GM21390 (cell line): ENCODE results near the gene TKTL1.

ENCODE experiments used
- ATAC-seq: cut with Tn5 transposase; IDR thresholded peaks from one replicate; pipeline ENCODE4 v1.9.1; 2021; ENCODE audit not compliant: unreplicated experiment

Gene TKTL1

DNA sequence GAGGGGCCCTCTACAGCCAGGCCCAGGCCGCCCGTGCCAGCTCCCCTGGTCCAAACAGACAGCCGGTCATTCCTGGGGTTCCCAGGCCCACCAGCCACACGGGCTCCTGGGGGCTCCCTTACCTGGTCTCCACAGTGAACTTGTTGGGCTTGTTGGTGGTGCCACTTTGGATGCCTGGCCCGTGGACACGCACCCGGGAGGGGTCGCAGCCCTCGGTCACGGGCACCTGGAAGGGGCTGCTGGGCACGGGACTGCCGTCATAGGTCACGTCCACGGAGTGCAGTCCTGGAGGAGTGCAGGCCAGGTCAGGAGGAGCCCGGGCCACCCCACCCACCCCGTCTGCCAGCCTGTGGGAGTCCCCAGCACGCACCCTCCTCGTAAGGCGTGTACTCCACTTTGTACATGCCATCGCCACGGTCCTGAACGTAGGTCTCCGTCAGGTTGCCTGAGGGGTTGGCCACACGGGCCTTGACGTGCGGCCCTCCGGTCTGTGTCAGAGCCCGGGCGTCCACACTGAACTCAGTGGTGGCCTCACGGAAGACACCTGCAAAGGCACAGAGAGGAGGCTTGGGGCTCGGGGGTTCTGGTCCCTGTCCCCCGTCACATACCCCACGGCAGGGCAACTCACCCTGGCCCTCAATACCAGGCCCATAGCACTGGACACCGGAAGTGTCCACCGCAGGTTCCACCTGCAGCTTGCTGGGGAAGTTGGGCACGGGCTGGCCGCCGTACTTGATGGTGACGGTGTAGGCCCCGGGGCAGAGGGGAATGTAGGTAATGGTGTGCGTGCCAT, 64.0 kb downstream of the TKTL1 start:
- no peak for ATAC-seq

DNA sequence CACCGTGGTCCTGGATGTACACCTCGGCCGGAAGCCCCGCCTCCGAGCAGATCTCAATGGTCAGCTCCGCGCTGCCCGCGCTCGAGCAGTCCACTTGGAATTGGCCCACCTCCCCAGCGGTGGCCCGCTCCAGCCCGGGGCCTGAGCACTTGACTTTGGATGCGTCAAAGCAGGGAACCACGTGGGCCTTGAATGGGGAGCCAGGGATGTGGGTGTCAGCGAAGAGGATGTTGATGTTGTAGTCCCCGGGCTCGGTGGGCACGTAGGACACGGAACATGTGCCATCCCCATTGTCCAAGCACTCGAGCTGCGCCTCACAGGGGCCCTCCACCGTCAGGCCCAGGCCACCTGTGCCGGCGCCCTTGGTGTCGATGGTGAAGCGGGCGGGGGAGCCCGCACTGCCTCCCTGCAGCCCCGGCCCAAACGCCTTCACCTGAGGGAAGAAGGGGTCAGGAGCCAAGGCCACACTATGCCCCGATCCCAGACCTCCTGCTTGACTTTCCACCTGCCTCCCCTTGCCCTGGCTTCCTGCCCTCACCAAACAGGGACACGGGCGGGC, 64.6 kb downstream of the TKTL1 start:
- no peak for ATAC-seq

DNA sequence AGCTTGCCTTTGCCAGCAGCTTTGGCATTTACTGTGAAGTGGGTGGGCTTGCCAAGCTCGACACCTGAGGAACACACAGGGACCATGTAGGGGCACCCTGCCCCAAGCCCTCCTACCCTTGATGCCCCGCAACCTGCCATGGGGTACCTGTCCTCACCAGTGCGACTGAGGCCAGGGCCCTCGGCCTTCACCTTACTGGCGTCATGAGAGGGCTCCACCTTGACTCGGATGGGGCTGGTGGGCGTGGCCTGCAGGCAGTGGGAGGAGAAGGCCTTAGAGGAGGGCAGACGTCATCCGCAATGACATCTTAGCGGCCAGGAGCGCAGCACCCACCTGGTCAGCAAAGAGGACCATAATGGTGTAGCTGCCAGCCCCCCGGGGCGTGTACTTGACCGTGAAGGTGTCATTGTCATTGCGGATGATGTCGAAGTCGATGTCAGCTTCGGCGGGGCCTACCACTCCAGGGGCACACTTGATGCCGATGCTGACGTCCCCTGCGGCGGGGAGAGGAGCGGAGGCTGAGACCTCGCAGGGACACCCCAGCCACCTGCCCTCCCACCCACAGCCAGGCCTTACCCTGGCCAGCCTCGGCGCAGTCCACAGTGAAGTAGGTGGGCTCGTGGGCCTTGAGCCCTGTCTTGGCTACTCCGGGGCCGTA, 66.6 kb downstream of the TKTL1 start:
- ATAC-seq, result no peak

- ATAC-seq, result no peak
Observed at GRCh38 chrX:154363706-154364439, 68.3 kb downstream of the TKTL1 start.

DNA sequence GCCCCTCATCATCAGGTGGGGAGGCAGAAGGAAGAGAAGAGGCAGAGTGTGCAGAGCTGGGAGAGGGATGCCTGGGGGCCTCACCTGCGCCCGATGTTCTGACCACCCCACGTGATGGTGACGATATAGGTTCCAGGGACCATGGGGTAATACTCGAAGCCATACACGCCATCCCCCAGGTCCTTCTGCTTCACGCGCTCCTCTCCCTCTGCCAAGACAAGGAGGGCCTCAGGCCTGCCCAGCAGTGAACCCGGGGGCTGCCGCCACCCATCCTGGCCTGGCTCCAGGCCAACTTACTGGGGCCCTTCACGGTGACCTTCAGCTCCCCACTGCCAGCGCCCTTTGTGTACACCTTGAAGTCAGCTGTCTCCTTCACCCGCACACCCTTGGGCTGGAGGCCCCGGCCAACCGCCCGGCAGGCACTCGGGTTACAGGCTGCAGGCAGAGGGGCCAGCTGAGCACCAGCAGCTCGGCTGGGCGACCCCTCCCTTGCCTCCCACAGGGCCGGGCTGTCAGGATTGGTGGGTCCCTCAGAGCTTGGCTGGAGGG, 69.5 kb downstream of the TKTL1 start:
- no peak for ATAC-seq

DNA sequence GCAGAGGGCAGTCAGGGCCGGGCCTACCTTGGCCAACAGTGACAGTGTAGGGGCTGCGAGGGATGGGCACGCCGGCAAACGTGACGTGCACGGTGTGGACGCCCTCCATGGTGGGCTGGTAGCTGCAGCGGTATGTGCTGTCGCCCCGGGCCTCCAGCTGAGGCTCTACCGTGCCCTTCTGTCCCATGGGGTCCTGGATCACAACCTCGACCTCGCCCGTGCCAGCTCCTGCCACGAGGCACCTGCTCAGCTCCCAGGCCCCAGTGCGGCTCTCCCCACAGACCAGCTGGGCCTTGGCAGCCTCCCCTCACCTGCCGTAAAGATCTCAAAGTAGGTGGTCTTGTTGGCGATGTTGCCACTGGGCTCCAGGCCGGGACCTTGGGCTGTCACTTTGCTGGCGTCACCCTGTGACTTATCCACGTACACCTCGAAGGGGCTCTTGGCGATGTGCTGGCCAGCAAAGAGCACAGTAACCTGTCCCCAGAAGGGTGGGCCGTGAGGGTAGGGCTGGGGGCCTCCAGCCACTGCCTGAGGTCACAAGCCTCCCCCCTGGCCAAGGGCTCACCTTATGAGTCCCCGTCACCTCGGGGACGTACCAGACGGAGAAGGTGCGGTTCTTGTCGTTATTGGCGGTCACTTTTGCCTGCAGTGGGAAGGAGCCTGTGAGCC, 70.5 kb downstream of the TKTL1 start:
- no peak for ATAC-seq

- ATAC-seq, result no peak
Observed at GRCh38 chrX:154366666-154367055, 71.1 kb downstream of the TKTL1 start.

DNA sequence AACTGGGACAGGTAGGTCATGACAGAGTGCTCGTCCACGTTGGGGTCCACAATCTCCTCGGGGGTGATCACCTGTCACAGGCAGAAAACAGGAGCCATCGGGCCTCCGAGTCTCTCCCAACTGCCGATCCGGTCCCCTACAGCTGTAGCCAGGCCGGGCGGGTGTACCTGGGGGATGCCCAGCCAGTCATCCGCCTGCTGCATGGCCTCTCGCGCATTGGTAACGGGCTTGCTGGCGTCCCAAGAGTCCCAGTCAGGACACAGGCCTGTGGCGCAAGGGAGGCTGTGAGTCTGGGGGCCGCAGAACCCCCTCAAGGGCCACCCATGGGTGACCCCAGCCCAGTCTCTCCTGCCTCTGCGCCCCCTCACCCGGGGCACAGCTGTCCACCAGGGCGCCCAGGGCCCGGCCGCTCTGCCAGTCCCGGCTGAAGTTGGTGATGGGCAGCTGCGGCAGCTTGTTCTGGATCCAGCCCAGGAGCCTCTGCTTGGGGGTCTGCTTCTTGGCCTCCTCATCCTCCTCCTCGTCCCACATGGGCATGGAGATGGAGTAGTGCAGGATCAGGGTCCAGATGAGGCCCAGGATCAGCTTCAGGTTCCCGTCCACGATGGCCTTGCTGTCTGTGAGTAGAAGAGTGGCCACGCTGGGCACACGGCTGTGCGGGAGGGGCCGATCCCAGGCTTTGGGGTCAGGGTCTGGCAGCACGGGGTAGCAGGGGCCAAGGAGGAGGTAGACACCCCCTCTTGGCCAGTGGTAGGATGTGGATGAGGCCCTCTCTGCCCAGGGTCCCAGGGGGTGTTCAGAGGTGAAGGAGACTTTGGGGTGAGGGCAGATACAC, 72.1 kb downstream of the TKTL1 start:
- ATAC-seq, result no peak

GRCh38 chrX:154368630-154369448, 73.2 kb downstream of the TKTL1 start:
- ATAC-seq, result no peak

GRCh38 chrX:154369449-154370299, 74.1 kb downstream of the TKTL1 start:
- no peak for ATAC-seq

GRCh38 chrX:154370300-154371016, 74.9 kb downstream of the TKTL1 start:
- no peak for ATAC-seq

- peak; percentile 58 for ATAC-seq
Observed at GRCh38 chrX:154371017-154371788, 75.6 kb downstream of the TKTL1 start.

- ATAC-seq, result no peak
Observed at GRCh38 chrX:154371789-154372300, 76.2 kb downstream of the TKTL1 start.

DNA sequence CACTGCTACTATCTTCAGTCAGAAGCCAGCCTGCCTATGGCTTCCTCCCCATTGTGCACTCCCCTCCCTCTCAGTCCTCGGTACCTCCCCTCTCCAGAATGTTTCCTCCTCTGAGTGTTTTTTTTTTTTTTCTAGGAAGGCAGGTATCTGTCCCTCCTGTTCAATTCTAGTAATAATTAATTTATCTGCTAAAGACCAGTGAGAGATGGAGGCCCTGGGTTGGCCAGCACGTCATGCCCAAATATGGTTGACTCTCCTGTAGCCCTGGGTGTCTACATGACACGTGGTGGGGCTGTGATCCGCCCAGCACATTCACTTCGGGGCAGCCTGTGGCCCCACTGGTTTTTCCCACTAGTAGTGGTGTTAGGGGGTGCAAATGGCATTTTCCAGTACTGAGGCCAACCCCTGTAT, 77.0 kb downstream of the TKTL1 start:
- no peak for ATAC-seq

GRCh38 chrX:154373340-154374306, 78.0 kb downstream of the TKTL1 start:
- no peak for ATAC-seq
